Stimulated activated naive CD8-positive, alpha-beta T cell treated with anti-CD3 and anti-CD28 coated beads, Interleukin-15, Interleukin-2, amounts not matched to agents 100 U/mL and 50 U/mL, for 24 hours (primary cell): ENCODE measurements around the gene WDR53.
"Not testable (repeated sequence)": the region's sequence is repeated elsewhere in the genome, so short reads cannot be mapped to it uniquely, and the experiment has no call there.

Experiments
- ATAC-seq: fragments of 150-1000 bp; cut with Tn5 transposase; one replicate; pipeline ENCODE4 v1.10.0; 2021
- DNase-seq: peaks from one replicate; pipeline ENCODE4 v3.0.0; 2021

The WDR53 gene

DNA sequence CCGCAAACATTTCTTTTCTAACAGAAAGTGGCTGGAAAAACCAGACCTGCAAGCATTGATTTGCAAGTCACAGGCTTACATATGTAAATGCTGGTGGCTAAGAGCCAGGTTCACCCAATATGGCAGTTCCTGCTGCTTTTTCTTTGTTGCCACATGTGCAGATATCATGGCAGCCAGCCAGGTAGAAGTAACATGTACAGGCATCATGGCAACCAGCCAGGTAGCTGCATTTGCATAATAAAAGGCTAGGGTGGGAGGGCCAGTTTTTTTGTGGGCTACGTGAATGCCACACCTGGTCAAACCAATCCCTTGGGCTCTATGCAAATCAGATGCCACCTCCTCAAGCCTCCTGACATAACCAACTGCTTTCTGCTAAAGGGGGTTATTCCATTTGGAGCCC is 50.4 kb downstream of the WDR53 start:
- DNase-seq (no peak), ATAC-seq (no peak)

DNA sequence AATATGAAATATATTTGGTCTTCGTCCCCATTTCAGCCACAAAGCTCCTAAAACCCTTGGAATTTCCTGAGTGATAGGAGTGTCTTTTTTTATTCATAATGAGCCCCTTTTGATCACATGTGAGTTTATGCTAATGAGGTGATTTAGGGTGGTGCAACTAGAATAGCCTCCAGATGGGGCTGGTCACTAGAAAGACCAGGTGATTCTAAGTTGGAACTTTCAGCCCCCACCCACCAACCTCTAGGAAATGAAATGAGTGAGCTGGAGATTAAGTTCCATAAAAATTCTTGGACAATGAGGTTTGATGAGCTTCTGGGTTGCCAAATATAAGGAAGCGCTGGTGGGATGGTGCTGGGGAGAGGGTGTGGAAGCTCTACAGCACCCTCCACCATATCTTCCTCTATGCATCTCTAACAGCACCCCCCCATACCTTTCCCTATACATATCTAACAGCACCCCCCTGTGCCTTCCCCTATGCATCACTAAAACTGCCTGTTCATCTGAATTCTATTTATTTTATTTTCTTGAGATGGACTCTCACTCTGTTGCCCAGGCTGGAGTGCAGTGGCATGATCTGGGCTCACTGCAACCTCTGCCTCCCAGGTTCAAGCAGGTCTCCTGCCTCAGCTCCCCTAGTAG is 51.1 kb downstream of the WDR53 start:
- DNase-seq (no peak), ATAC-seq (no peak)

DNA sequence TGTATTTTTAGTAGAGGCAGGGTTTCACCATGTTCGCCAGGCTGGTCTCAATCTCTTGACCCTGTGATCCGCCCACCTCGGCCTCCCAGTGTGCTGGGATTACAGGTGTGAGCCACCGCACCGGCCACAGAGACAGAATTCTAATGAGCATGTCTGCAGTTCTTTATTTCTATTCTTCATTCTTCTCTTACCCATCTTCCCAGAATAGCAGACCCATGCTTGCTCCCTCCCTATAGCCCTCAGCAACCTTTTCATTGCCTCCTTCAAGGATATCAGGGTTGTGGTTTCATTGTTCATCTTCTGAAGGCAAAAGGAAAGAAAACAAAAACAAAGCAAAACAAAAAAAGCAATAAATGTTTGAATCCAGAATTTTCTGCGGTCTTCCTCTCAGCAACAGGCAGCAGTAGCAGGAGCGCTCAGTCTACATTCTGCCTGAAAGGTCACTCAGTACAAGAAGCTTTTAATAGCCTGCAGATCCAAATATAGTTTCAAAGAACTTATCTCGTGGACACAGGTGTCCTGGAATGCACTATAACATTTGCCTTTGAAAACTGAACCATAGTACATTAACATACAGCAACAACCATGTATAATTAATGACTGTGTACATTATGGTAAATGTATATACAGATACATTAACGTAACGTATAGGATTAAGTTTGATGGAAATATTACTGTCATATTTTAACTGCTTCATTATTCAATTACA is 53.3 kb downstream of the WDR53 start, which contains the start of gene SMCO1:
Gene SMCO1 (minus strand): TSS at position 434 of the 709 bp plus-strand sequence. CDS start 137 bp downstream, at position 297.
- DNase-seq (no peak), ATAC-seq (no peak)

DNA sequence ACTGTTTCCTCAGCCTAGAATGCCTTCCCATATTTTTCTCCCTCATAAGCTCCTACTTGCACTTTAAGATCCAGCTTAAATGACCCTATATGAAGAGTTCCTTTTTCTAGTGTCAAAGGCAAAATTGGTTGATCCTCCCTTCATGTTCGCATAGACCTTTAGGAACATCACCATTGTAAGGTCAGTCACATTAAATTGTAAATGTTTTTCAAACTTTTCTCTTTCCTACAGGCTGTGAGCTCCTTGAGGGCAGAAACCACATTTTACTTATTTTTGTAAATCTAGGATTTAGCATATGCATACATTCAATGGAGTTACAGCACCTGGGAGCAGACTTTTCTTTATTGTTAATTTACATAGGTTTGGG is 54.0 kb downstream of the WDR53 start:
- ATAC-seq: no peak

DNA sequence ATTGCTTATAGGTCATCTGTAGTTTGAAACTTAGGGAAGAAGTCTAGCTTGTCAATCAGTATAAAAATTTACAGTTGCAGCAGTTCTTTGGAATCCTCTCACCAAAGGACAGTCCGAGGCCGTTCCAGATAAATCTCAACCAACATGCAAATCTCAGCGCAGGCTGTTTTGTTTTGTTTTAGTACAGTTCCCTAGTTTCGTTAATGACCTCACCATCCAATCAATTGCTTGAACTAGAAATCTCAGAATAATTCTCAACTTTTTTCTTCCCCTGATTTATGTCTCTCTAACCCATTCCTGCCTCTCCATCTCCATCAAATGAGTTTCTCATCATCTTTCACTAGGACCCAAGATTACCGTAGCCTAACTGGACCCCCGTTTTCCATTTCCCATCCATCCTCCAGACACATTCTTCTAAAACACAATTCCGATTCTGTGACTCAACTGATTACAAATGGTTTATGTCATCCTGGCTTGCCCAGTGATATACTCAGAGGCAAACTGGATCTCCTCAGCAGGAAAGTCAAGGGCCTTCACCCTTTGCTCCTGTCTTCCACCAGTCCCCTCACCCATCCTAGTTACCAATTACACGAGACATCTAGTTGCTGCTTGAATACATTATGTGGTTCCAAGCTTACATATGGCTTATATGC is 54.5 kb downstream of the WDR53 start:
- DNase-seq (no peak), ATAC-seq (no peak)

More for the DNA sequence above, 54.0 kb downstream of the WDR53 start:
- DNase-seq: no peak

DNA sequence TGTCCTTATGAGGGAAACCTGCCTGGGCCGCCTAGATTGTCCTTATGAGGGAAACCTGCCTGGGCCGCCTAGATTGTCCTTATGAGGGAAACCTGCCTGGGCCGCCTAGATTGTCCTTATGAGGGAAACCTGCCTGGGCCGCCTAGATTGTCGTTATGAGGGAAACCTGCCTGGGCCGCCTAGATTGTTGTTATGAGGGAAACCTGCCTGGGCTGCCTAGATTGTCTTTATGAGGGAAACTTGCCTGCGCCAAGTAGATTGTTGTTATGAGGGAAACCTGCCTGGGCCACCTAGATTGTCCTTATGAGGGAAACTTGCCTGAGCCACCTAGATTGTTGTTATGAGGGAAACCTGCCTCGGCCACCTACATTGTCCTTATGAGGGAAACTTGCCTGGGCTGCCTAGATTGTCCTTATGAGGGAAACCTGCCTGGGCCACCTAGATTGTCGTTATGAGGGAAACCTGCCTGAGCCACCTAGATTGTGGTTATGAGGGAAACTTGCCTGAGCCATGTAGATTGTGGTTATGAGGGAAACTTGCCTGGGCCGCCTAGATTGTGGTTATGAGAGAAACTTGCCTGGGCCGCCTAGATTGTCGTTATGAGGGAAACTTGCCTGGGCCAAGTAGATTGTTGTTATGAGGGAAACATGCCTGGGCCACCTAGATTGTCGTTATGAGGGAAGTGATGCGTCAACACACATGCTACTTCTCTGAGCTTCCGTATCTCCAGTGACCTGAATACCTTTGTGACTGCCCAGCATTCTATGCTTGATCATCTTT is 56.5 kb downstream of the WDR53 start:
- ATAC-seq, DNase-seq: not testable (repeated sequence)

DNA sequence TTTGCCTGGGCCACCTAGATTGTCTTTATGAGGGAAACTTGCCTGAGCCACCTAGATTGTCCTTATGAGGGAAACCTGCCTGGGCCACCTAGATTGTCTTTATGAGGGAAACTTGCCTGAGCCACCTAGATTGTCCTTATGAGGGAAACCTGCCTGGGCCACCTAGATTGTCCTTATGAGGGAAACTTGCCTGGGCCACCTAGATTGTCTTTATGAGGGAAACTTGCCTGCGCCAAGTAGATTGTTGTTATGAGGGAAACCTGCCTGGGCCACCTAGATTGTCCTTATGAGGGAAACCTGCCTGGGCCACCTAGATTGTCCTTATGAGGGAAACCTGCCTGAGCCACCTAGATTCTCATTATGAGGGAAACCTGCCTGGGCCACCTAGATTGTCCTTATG is 57.2 kb downstream of the WDR53 start:
- not testable (repeated sequence) for DNase-seq, ATAC-seq

DNA sequence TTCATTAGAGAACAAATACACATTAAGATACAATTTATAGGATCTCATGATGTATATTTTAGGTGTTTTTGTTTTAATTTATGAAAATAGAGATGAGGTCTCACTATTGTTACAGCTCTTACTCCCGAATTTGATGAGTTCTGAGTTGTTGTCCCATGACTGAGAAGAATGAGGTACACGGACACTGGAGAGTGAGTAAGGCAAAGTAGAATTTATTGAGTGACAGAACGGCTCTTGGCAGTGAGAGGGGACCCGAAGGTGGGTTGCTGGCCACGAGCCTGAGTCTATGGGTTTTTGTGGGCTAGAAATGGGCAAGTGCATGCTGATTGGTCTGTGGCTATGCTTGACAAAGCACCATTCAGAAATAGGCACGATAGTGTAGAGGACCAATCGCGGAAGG is 61.7 kb downstream of the WDR53 start:
- no peak for DNase-seq
- no peak for ATAC-seq

DNA sequence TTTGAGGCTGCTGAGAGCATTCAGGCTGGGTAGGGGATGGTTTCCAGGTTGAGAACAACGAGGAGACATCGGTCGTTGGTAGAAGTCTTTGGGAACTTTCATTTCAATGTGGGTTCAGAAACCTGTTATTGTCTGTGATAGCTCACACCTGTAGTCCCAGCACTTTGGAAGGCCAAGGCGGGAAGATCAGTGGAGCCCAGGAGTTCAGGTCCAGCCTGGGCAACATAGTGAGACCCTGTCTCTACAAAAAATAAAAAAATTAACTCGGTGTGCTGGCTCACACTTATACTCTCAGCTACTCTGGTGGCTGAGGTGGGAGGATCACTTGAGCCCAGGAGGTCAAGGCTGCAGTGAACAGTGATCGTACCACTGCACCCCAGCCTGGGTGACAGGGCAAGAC is 63.8 kb downstream of the WDR53 start:
- DNase-seq: no peak
- ATAC-seq: no peak
